AG04450 (cell line): Measurements from ENCODE around the gene PGLYRP4. TPM values are rescaled to one million over a fixed set of nuclear protein-coding genes. Genes with fewer than 3 reads are reported as not detected.

Experiments
- CTCF ChIA-PET: fragments of 300-600, 350-600 bp; formaldehyde crosslinking; extraction: SDS; loops from one replicate; lab custom pipeline; 2022; ENCODE audit warnings: antibody characterized with exemption, inconsistent platforms; lab: Charles Lee
- POLR2A ChIA-PET: fragments of 350-600 bp; formaldehyde crosslinking; extraction: SDS; loops from one replicate; lab custom pipeline; 2021; ENCODE audit warnings: antibody characterized with exemption, inconsistent platforms; lab: Yijun Ruan, JAX
- DNase-seq: peaks from one replicate; pipeline ENCODE4 v3.0.0-alpha.2; 2011; ENCODE audit warnings: low read depth, low spot score
- H3K27ac ChIP-seq: one replicate; pipeline ENCODE4 v1.5.1; 2012; ENCODE audit warnings: low read depth, low read length, control low read depth
- H3K27me3 ChIP-seq: one replicate; pipeline ENCODE4 v1.6.0; 2012; ENCODE audit warnings: low read length; ENCODE audit not compliant: control insufficient read depth, insufficient read depth
- H3K4me3 ChIP-seq: 2 replicates; pipeline ENCODE4 v1.5.1; 2011; ENCODE audit warnings: mild to moderate bottlenecking, low read depth, low read length, control low read depth
- H3K9me3 ChIP-seq: 2 replicates; pipeline ENCODE4 v1.5.1; 2012; ENCODE audit warnings: low read length; ENCODE audit not compliant: control insufficient read depth, insufficient read depth
- CTCF ChIP-seq: IDR thresholded peaks from 2 replicates; pipeline ENCODE4 v1.5.1; 2011; ENCODE audit warnings: low read depth, low read length, control low read depth, inconsistent platforms
- polyA plus RNA-seq: library from polyadenylated mRNA; depleted of rRNA; stranded (reverse); fragments of >200 nt; gene quantifications from 2 replicates; pipeline ENCODE4 v1.2.3, GENCODE V29; 2011

PGLYRP4 gene
- polyA plus RNA-seq, 1 experiment = not detected

- Histone ChIP-seq H3K9me3 (no peaks in the 10 kb centered on the region), H3K4me3 (no peak overlapping the region), H3K27me3 (no peaks in the 10 kb centered on the region), H3K27ac (no peak overlapping the region)
- no peak for TF ChIP-seq CTCF
- no peak for DNase-seq
- POLR2A ChIA-PET = no interaction called here
- CTCF ChIA-PET = no interaction called here
Measured at GRCh38 chr1:153313288-153313687, 35.4 kb downstream of the PGLYRP4 start.

DNA sequence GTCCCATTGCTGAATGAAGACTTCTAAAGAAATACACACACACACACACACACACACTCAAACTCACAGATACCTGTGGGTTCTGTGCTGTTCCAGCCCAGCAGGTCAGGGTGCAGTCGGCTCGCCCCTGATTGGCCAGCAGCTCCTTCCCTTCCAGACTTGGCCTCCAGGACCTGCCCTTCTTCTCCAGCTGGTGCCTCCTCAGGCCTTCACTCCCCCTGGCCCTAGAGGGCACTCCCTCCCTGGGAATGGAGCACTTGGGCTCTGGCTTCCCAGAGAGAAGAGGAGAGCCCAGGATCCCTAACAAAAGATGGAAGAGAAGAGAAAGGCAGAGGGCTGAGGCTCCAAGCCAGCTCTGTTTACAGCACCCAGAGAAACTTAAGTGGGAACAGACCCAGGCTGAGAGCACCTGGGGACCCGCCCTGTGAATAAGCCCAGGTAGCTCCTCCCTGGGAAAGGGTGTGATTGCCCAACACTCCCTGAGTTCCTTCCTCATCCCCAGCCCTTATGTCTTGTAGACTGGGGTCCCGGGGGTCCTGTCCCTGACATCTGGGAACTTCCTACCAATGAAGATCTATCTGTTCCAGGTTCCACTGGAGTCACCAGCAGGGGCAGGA, 36.0 kb downstream of the PGLYRP4 start, which contains the start of gene PGLYRP3:
TSS of gene PGLYRP3 (minus strand) at position 383 of the 617 bp plus-strand sequence. CDS start 2,287 bp downstream, outside the sequence.
- no peak within 1 kb of the TSS for H3K27ac ChIP-seq
- H3K4me3 ChIP-seq = no peak within 1 kb of the TSS
- H3K9me3 ChIP-seq = no peaks in the 10 kb centered on the region
- POLR2A ChIA-PET = no interaction called here
- no peak for DNase-seq
- CTCF ChIA-PET = no interaction called here
- no peaks in the 10 kb centered on the region for H3K27me3 ChIP-seq
- no peak for TF ChIP-seq CTCF

DNA sequence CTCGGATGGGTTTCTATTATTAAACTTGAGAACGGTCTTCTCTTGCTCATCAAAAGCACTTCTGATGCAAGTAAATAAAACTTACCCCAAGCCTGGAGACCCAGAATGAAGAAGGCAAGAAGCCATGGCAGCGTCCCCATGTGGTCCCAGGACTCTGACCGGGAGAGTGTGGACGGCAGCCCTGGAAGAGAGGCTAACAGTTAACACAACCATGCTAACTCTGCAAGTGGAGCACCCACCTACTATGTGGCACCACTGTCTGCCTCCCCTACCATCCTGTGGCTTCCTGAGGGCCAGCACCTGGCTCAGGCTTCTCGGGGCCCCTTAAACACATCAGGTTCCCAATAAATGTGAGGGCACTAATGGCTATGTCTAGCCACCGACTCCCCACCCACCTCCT, 38.1 kb downstream of the PGLYRP4 start:
- no peak for DNase-seq
- H3K27me3 ChIP-seq = no peaks in the 10 kb centered on the region
- POLR2A ChIA-PET = no interaction called here
- no peaks in the 10 kb centered on the region for H3K9me3 ChIP-seq
- H3K4me3 ChIP-seq = no peak overlapping the region
- TF ChIP-seq CTCF = no peak
- H3K27ac ChIP-seq = no peak overlapping the region
- CTCF ChIA-PET = no interaction called here

GRCh38 chr1:153309441-153309840, 39.2 kb downstream of the PGLYRP4 start:
- H3K4me3 ChIP-seq = no peak overlapping the region
- no peak for TF ChIP-seq CTCF
- no peak overlapping the region for H3K27ac ChIP-seq
- H3K9me3 ChIP-seq = no peaks in the 10 kb centered on the region
- H3K27me3 ChIP-seq = no peaks in the 10 kb centered on the region
- ChIA-PET CTCF (no interaction called here), POLR2A (no interaction called here)
- no peak for DNase-seq

DNA sequence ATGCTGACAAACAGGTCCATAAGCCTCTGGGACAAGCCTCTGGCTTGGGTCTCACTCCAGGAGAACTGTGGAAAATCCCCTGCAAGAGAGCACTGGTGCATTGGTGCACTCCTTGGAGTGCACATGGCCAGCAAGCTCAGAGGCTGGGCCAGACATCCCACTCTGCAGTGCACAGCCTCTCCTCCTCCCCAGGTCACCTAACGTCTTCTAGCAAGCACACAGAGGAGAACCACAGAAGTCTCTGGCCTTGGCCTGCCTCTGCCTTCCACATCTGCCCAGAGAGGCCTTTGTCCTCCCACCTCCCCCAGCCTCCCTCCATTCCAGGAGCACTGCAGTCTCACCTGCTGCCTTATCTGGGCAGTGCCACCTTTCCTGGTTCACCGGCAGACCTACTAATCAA, 40.1 kb downstream of the PGLYRP4 start:
- TF ChIP-seq CTCF = no peak
- H3K27ac ChIP-seq = no peak overlapping the region
- ChIA-PET POLR2A (no interaction called here), CTCF (no interaction called here)
- no peak overlapping the region for H3K4me3 ChIP-seq
- H3K9me3 ChIP-seq = no peaks in the 10 kb centered on the region
- no peak for DNase-seq
- H3K27me3 ChIP-seq = no peaks in the 10 kb centered on the region
